Parathyroid adenoma (tissue), 2 donors: ENCODE results near the gene COG3.

Experiments used
- H2AFZ ChIP-seq: fragments of 300-600 bp; sonication (generic); one replicate; pipeline ENCODE4 v1.7.0; 2017; ENCODE audit warnings: antibody characterized with exemption, mild to moderate bottlenecking
- H3K27ac ChIP-seq: fragments of 300-600 bp; sonication (generic); one replicate; pipeline ENCODE4 v1.7.0; 2017
- H3K27me3 ChIP-seq: fragments of 300-600 bp; sonication (generic); one replicate; pipeline ENCODE4 v1.7.0; 2017; ENCODE audit warnings: low read length; ENCODE audit not compliant: control insufficient read depth, insufficient read depth
- H3K36me3 ChIP-seq: fragments of 300-600 bp; sonication (generic); one replicate; pipeline ENCODE4 v1.7.0; 2017; ENCODE audit warnings: low read length; ENCODE audit not compliant: control insufficient read depth, insufficient read depth
- H3K4me1 ChIP-seq: fragments of 300-600 bp; sonication (generic); one replicate; pipeline ENCODE4 v1.7.0; 2017; ENCODE audit warnings: control low read depth
- H3K4me2 ChIP-seq: fragments of 300-600 bp; sonication (generic); one replicate; pipeline ENCODE4 v1.7.0; 2017; ENCODE audit warnings: low read length
- H3K4me3 ChIP-seq: fragments of 300-600 bp; sonication (generic); one replicate; pipeline ENCODE4 v1.7.0; 2017; ENCODE audit warnings: low read depth, low read length
- H3K79me2 ChIP-seq: fragments of 300-600 bp; sonication (generic); one replicate; pipeline ENCODE4 v1.7.0; 2017; ENCODE audit warnings: control low read depth
- H3K9ac ChIP-seq: fragments of 300-600 bp; sonication (generic); one replicate; pipeline ENCODE4 v1.7.0; 2017; ENCODE audit warnings: mild to moderate bottlenecking
- H3K9me3 ChIP-seq: fragments of 300-600 bp; sonication (generic); one replicate; pipeline ENCODE4 v1.7.0; 2017; ENCODE audit warnings: low read length; ENCODE audit not compliant: control insufficient read depth
- TF ChIP-seq, protein P1 (sequence below): fragments of 300-600 bp; sonication (generic); IDR thresholded peaks from one replicate; pipeline ENCODE4 v1.7.0; 2017; ENCODE audit warnings: antibody characterized with exemption, mild to moderate bottlenecking
- donor health status: primary hyperparathyroidism.

The COG3 gene

GRCh38 chr13:45519493-45519892, 54.8 kb downstream of the COG3 start:
- H3K9ac ChIP-seq = no peak overlapping the region
- TF ChIP-seq, protein P1, sequence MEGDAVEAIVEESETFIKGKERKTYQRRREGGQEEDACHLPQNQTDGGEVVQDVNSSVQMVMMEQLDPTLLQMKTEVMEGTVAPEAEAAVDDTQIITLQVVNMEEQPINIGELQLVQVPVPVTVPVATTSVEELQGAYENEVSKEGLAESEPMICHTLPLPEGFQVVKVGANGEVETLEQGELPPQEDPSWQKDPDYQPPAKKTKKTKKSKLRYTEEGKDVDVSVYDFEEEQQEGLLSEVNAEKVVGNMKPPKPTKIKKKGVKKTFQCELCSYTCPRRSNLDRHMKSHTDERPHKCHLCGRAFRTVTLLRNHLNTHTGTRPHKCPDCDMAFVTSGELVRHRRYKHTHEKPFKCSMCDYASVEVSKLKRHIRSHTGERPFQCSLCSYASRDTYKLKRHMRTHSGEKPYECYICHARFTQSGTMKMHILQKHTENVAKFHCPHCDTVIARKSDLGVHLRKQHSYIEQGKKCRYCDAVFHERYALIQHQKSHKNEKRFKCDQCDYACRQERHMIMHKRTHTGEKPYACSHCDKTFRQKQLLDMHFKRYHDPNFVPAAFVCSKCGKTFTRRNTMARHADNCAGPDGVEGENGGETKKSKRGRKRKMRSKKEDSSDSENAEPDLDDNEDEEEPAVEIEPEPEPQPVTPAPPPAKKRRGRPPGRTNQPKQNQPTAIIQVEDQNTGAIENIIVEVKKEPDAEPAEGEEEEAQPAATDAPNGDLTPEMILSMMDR = no peak
- no peak overlapping the region for H3K27ac ChIP-seq
- no peaks in the 10 kb centered on the region for H3K36me3 ChIP-seq
- H3K4me2 ChIP-seq = no peak overlapping the region
- H3K4me1 ChIP-seq = no peaks in the 10 kb centered on the region
- no peaks in the 10 kb centered on the region for H3K79me2 ChIP-seq
- no peak overlapping the region for H3K4me3 ChIP-seq
- no peaks in the 10 kb centered on the region for H3K9me3 ChIP-seq
- no peaks in the 10 kb centered on the region for H3K27me3 ChIP-seq
- no peak overlapping the region for H2AFZ ChIP-seq

- Histone ChIP-seq H3K4me3 (no peak overlapping the region), H3K79me2 (no peaks in the 10 kb centered on the region), H3K27me3 (no peaks in the 10 kb centered on the region), H3K27ac (no peak overlapping the region), H3K4me2 (no peak overlapping the region), H2AFZ (no peak overlapping the region), H3K9me3 (no peaks in the 10 kb centered on the region), H3K9ac (no peak overlapping the region), H3K36me3 (no peaks in the 10 kb centered on the region), H3K4me1 (no peaks in the 10 kb centered on the region)
- TF ChIP-seq, protein P1 = no peak
These were observed 56.6 kb downstream of the COG3 start for GRCh38 chr13:45521297-45521696.

GRCh38 chr13:45522571-45522970, 57.8 kb downstream of the COG3 start:
- Histone ChIP-seq H3K36me3 (no peaks in the 10 kb centered on the region), H3K9ac (no peak overlapping the region), H2AFZ (no peak overlapping the region), H3K4me3 (no peak overlapping the region), H3K27ac (no peak overlapping the region), H3K4me2 (no peak overlapping the region), H3K4me1 (no peaks in the 10 kb centered on the region), H3K9me3 (no peaks in the 10 kb centered on the region), H3K27me3 (no peaks in the 10 kb centered on the region), H3K79me2 (no peaks in the 10 kb centered on the region)
- TF ChIP-seq, protein P1 = no peak

- no peak overlapping the region for H2AFZ ChIP-seq
- H3K4me2 ChIP-seq = no peak overlapping the region
- no peaks in the 10 kb centered on the region for H3K27me3 ChIP-seq
- no peak overlapping the region for H3K27ac ChIP-seq
- H3K36me3 ChIP-seq = no peaks in the 10 kb centered on the region
- H3K4me1 ChIP-seq = peaks cover 5% of the 10 kb centered on the region
- H3K9me3 ChIP-seq = no peaks in the 10 kb centered on the region
- TF ChIP-seq, protein P1 = no peak
- H3K79me2 ChIP-seq = no peaks in the 10 kb centered on the region
- no peak overlapping the region for H3K4me3 ChIP-seq
- no peak overlapping the region for H3K9ac ChIP-seq
These were observed 63.1 kb downstream of the COG3 start for GRCh38 chr13:45527699-45528462.

DNA sequence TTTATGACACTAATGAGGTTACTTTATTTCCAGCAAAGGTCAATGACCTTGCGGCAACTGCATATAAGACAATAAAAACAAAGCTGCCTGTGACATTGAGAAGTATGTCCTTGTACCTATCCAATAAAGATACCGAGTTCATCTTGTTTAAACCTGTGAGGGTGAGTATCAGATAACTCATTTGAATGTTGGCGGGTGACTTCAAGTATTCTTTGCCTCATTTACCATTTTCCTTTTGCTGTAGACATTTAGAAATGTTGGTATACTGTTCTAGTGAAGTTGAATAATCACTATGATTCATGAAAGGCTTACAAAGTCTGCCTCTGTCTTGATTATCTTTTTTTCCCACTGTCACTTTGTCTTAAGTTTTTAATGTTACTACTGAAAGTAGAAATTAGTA, 65.0 kb downstream of the COG3 start:
- H3K9ac ChIP-seq = no peak overlapping the region
- TF ChIP-seq, protein P1 = no peak
- no peaks in the 10 kb centered on the region for H3K9me3 ChIP-seq
- H2AFZ ChIP-seq = no peak overlapping the region
- no peak overlapping the region for H3K4me2 ChIP-seq
- H3K27me3 ChIP-seq = no peaks in the 10 kb centered on the region
- H3K27ac ChIP-seq = no peak overlapping the region
- H3K36me3 ChIP-seq = no peaks in the 10 kb centered on the region
- H3K4me1 ChIP-seq = peaks cover 5% of the 10 kb centered on the region
- no peak overlapping the region for H3K4me3 ChIP-seq
- H3K79me2 ChIP-seq = no peaks in the 10 kb centered on the region
